Caco-2 (cell line): Measurements from ENCODE around the gene TJP3. TPM values are rescaled to one million over a fixed set of nuclear protein-coding genes. Genes with fewer than 3 reads are reported as not detected.

Experiments
- BruUV-seq: library from RNA; stranded (reverse); fragments of 400-500 nt; replicated peaks from 2 replicates; lab custom pipeline; 2021; lab: Mats Ljungman, UMichigan
- CTCF ChIA-PET: fragments of 300-600 bp; sonication (Branson Sonifier 250); formaldehyde crosslinking; loops from one replicate; lab custom pipeline; 2022; ENCODE audit warnings: antibody characterized with exemption; lab: Charles Lee
- POLR2A ChIA-PET: fragments of 300-600 bp; sonication (Branson Sonifier 250); formaldehyde crosslinking; loops from one replicate; lab custom pipeline; 2022; ENCODE audit warnings: antibody characterized with exemption; lab: Charles Lee
- DNase-seq, 2 experiments: peaks; one replicate each; pipeline versions ENCODE4 v3.0.0 to v3.0.0-alpha.2; 2020 to 2022
- H3K27me3 ChIP-seq: replicated peaks from 2 replicates; pipeline ENCODE4 v1.6.0; 2011; ENCODE audit warnings: low read length; ENCODE audit not compliant: control insufficient read depth, insufficient read depth
- H3K36me3 ChIP-seq: 2 replicates; pipeline ENCODE4 v1.5.1; 2011; ENCODE audit warnings: low read length; ENCODE audit not compliant: control insufficient read depth, insufficient read depth
- H3K4me1 ChIP-seq: fragments of 250-450 bp; sonication (Bioruptor Pico); 2 replicates; pipeline ENCODE4 v1.5.1; 2020; ENCODE audit warnings: mild to moderate bottlenecking
- H3K4me3 ChIP-seq: 2 replicates; pipeline ENCODE4 v1.5.1; 2011; ENCODE audit warnings: low read depth, mild to moderate bottlenecking, control low read depth, low read length
- H3K9me3 ChIP-seq: fragments of 250-450 bp; sonication (Bioruptor Pico); 2 replicates; pipeline ENCODE4 v1.5.1; 2020; ENCODE audit warnings: mild to moderate bottlenecking, moderate library complexity
- H3K27ac Mint-ChIP-seq: one replicate; pipeline ENCODE4 v1.8.0; 2022; ENCODE audit warnings: mixed read lengths; ENCODE audit not compliant: unreplicated experiment
- H3K27me3 Mint-ChIP-seq: one replicate; pipeline ENCODE4 v1.8.0; 2022; ENCODE audit warnings: mixed read lengths; ENCODE audit not compliant: insufficient read depth, unreplicated experiment
- H3K36me3 Mint-ChIP-seq: one replicate; pipeline ENCODE4 v1.8.0; 2022; ENCODE audit warnings: mild to moderate bottlenecking, mixed read lengths; ENCODE audit not compliant: insufficient read depth, unreplicated experiment
- H3K4me1 Mint-ChIP-seq: one replicate; pipeline ENCODE4 v1.8.0; 2022; ENCODE audit warnings: low read depth, mixed read lengths; ENCODE audit not compliant: unreplicated experiment
- H3K4me3 Mint-ChIP-seq: one replicate; pipeline ENCODE4 v1.8.0; 2022; ENCODE audit warnings: mild to moderate bottlenecking, moderate library complexity, mixed read lengths; ENCODE audit not compliant: unreplicated experiment
- H3K9me3 Mint-ChIP-seq: one replicate; pipeline ENCODE4 v1.8.0; 2022; ENCODE audit warnings: mixed read lengths; ENCODE audit not compliant: unreplicated experiment
- intact Hi-C: fragments of 100-400 bp; cut with micrococcal nuclease; formaldehyde crosslinking; loops from one replicate; pipeline ENCODE4 v1.10.0; 2022; ENCODE audit not compliant: unreplicated experiment
- total RNA-seq: library from RNA; stranded (reverse); gene quantifications from 2 replicates; pipeline ENCODE4 v1.2.3, GENCODE V29; 2022
- TF ChIP-seq, protein P1 (sequence below), 2 experiments: fragments of 200-600 bp in 1 of 2; IDR thresholded peaks; 1 replicate in 1 of 2; 2 replicates in 1 of 2; pipeline versions ENCODE4 v1.5.1 to v1.8.0; 2011 to 2022; ENCODE audit warnings: antibody characterized with exemption in 1 of 2, control low read depth in 1 of 2, inconsistent platforms in 1 of 2, low read depth in 1 of 2, low read length in 1 of 2, mild to moderate bottlenecking in 1 of 2, moderate library complexity in 1 of 2; ENCODE audit not compliant: insufficient read depth in 1 of 2, severe bottlenecking in 1 of 2, unreplicated experiment in 1 of 2

Gene TJP3
- total RNA-seq, 1 experiment from 2014 or later = 83.6 TPM

- H3K27me3 ChIP-seq = no peaks in the 10 kb centered on the region
- TF ChIP-seq, protein P1, sequence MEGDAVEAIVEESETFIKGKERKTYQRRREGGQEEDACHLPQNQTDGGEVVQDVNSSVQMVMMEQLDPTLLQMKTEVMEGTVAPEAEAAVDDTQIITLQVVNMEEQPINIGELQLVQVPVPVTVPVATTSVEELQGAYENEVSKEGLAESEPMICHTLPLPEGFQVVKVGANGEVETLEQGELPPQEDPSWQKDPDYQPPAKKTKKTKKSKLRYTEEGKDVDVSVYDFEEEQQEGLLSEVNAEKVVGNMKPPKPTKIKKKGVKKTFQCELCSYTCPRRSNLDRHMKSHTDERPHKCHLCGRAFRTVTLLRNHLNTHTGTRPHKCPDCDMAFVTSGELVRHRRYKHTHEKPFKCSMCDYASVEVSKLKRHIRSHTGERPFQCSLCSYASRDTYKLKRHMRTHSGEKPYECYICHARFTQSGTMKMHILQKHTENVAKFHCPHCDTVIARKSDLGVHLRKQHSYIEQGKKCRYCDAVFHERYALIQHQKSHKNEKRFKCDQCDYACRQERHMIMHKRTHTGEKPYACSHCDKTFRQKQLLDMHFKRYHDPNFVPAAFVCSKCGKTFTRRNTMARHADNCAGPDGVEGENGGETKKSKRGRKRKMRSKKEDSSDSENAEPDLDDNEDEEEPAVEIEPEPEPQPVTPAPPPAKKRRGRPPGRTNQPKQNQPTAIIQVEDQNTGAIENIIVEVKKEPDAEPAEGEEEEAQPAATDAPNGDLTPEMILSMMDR (IDR thresholded peaks at IDR 0.05; ENCODE audit: insufficient read depth in 1 of 2, low read depth in 1 of 2, low read length in 1 of 2, severe bottlenecking in 1 of 2, unreplicated experiment in 1 of 2) = no peak
- no peaks in the 10 kb centered on the region for H3K36me3 ChIP-seq
- no peaks in the 10 kb centered on the region for H3K9me3 ChIP-seq
- no peaks in the 10 kb centered on the region for H3K4me1 ChIP-seq
- H3K4me3 Mint-ChIP-seq = no peak overlapping the region
- H3K4me1 Mint-ChIP-seq = no peaks in the 10 kb centered on the region
- POLR2A ChIA-PET = no interaction called here
- BruUV-seq = no TSS peak
- H3K27me3 Mint-ChIP-seq = no peaks in the 10 kb centered on the region
- CTCF ChIA-PET = no interaction called here
- H3K9me3 Mint-ChIP-seq = no peaks in the 10 kb centered on the region
- no peak overlapping the region for H3K4me3 ChIP-seq
- peaks cover 11% of the 10 kb centered on the region for H3K36me3 Mint-ChIP-seq
- DNase-seq = no peak
- no peak overlapping the region for H3K27ac Mint-ChIP-seq
- intact Hi-C loops = no loop called here
Observed at GRCh38 chr19:3674784-3675543, 33.2 kb upstream of the TJP3 start.

GRCh38 chr19:3678188-3678587, 30.0 kb upstream of the TJP3 start:
- Histone ChIP-seq H3K9me3 (no peaks in the 10 kb centered on the region), H3K4me3 (no peak overlapping the region), H3K27me3 (no peaks in the 10 kb centered on the region), H3K36me3 (no peaks in the 10 kb centered on the region), H3K4me1 (no peaks in the 10 kb centered on the region)
- TF ChIP-seq, protein P1 (IDR thresholded peaks at IDR 0.05; ENCODE audit: insufficient read depth in 1 of 2, low read depth in 1 of 2, low read length in 1 of 2, severe bottlenecking in 1 of 2, unreplicated experiment in 1 of 2) = no peak
- intact Hi-C loops = no loop called here
- Mint-ChIP-seq H3K9me3 (no peaks in the 10 kb centered on the region), H3K36me3 (peaks cover 17% of the 10 kb centered on the region), H3K4me1 (no peaks in the 10 kb centered on the region), H3K27me3 (no peaks in the 10 kb centered on the region), H3K27ac (no peak overlapping the region), H3K4me3 (no peak overlapping the region)
- no TSS peak for BruUV-seq
- ChIA-PET POLR2A (no interaction called here), CTCF (no interaction called here)
- DNase-seq = no peak

DNA sequence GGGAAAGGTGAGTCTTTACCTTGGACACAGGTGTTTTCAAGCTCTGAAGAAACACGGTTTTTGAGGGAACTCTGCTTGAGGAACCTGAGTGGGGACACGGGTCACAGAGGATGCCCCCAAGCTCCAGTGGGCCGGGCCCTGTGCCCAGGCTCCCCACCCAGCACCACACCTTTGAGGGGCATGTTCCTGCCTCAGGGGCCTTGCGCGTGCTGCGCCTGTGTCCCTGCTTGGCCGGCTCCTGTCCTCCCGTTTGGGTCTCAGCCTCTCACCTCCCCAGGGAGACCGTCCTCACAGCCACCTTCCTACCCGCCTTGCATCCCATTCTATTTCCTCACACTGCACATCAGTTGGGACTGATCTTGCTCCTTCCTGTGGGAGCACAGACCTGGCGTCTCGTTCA, 29.0 kb upstream of the TJP3 start:
- H3K27ac Mint-ChIP-seq = no peak overlapping the region
- Histone ChIP-seq H3K36me3 (no peaks in the 10 kb centered on the region), H3K27me3 (no peaks in the 10 kb centered on the region), H3K4me3 (no peak overlapping the region), H3K9me3 (peaks cover 1% of the 10 kb centered on the region; the same call in 1 of the 2 replicates), H3K4me1 (no peaks in the 10 kb centered on the region)
- H3K4me3 Mint-ChIP-seq = no peak overlapping the region
- intact Hi-C loops = no loop called here
- TF ChIP-seq, protein P1 (IDR thresholded peaks at IDR 0.05; ENCODE audit: insufficient read depth in 1 of 2, low read depth in 1 of 2, low read length in 1 of 2, severe bottlenecking in 1 of 2, unreplicated experiment in 1 of 2) = no peak
- BruUV-seq = no TSS peak
- ChIA-PET POLR2A (no interaction called here), CTCF (no interaction called here)
- no peak for DNase-seq
- no peaks in the 10 kb centered on the region for H3K9me3 Mint-ChIP-seq
- H3K4me1 Mint-ChIP-seq = no peaks in the 10 kb centered on the region
- H3K27me3 Mint-ChIP-seq = no peaks in the 10 kb centered on the region
- H3K36me3 Mint-ChIP-seq = peaks cover 24% of the 10 kb centered on the region
